Naive thymus-derived CD8-positive, alpha-beta T cell (primary cell): ENCODE results near the gene TBC1D8. TPM values are rescaled to one million over a fixed set of nuclear protein-coding genes. Genes with fewer than 3 reads are reported as not detected.
"Not testable (repeated sequence)": the region's sequence is repeated elsewhere in the genome, so short reads cannot be mapped to it uniquely, and the experiment has no call there.

Experiments
- ATAC-seq, 2 donors: fragments of 150-1000 bp; cut with Tn5 transposase in 1 of 2; sonication (Bioruptor Pico), chemical (Tn5 transposase) in 1 of 2; 1 replicate in 1 of 2; 2 replicates in 1 of 2; pipeline ENCODE4 v1.10.0; 2021; ENCODE audit warnings: mild to moderate bottlenecking in 2 of 2, moderate library complexity in 2 of 2
- POLR2A ChIA-PET: fragments of 350-600 bp; sonication (Branson Sonifier 250); formaldehyde crosslinking; loops from one replicate; lab custom pipeline; 2021; ENCODE audit warnings: antibody characterized with exemption; lab: Charles Lee
- DNase-seq, 10 donors: peaks; one replicate each; pipeline versions ENCODE4 v3.0.0 to v3.0.0-alpha.2; 2020 to 2022
- H3K27ac Mint-ChIP-seq, 10 donors: one replicate each; pipeline ENCODE4 v1.8.0; 2020 to 2022; ENCODE audit warnings: mild to moderate bottlenecking in 10 of 10, mixed read lengths in 10 of 10, moderate library complexity in 4 of 10, inconsistent platforms in 1 of 10
- H3K27me3 Mint-ChIP-seq, 5 donors: one replicate each; pipeline ENCODE4 v1.8.0; 2021 to 2022; ENCODE audit warnings: mixed read lengths in 5 of 5
- H3K36me3 Mint-ChIP-seq, 3 donors: one replicate each; pipeline ENCODE4 v1.8.0; 2020 to 2022; ENCODE audit warnings: mixed read lengths in 3 of 3, mild to moderate bottlenecking in 2 of 3, inconsistent platforms in 1 of 3
- H3K4me1 Mint-ChIP-seq, 4 donors: one replicate each; pipeline ENCODE4 v1.8.0; 2021 to 2022; ENCODE audit warnings: mixed read lengths in 4 of 4
- H3K4me3 Mint-ChIP-seq, 10 donors: one replicate each; pipeline ENCODE4 v1.8.0; 2020 to 2022; ENCODE audit warnings: mild to moderate bottlenecking in 10 of 10, mixed read lengths in 10 of 10, moderate library complexity in 6 of 10, inconsistent platforms in 1 of 10
- H3K9me3 Mint-ChIP-seq, 9 donors: one replicate each; pipeline ENCODE4 v1.8.0; 2020 to 2022; ENCODE audit warnings: mixed read lengths in 9 of 9, mild to moderate bottlenecking in 3 of 9, inconsistent platforms in 1 of 9, moderate library complexity in 1 of 9
- polyA plus RNA-seq, 3 donors: library from polyadenylated mRNA; unstranded; fragments of 300-500 nt; fragmentation: Illumina TruSeq; gene quantifications; one replicate each; pipeline ENCODE4 v1.2.3, GENCODE V29; 2021
- total RNA-seq, 8 experiments: library from RNA in 2 of 8; stranded (reverse) in 2 of 8; gene quantifications; one replicate each; pipeline ENCODE4 v1.2.3 and lab custom pipeline; 2021 to 2026

Gene TBC1D8
- total and polyA plus RNA-seq, 5 experiments from 2014 or later: 0.20 to 2.6 (median 0.66) TPM

DNA sequence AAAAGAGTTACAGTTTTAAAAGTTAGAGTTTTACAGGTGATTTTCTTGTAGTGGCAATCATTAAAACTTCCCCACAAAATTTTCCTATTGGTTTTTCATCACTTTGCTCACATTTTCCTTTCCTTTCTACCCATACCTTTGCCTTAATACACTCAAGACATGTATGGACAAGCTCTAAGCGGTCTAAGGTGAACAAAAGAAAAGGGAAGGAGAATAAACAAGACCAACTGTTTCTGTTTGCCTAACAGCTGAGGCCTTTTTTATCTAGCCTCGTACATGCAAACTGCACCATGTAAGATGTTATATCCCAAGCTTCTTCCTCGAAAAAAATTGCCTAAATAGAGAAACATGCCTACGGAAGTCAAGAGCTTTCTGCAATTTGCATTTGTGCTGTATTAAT is 33.9 kb upstream of the TBC1D8 start:
- Mint-ChIP-seq H3K4me3 (no peak overlapping the region), H3K9me3 (peaks cover 0 to 9% (median 3%) of the 10 kb centered on the region in 9 donors), H3K27me3 (peaks cover 0 to 3% (median 0%) of the 10 kb centered on the region in 5 donors), H3K27ac (no peak overlapping the region), H3K36me3 (peaks cover 0 to 5% (median 0%) of the 10 kb centered on the region in 3 donors), H3K4me1 (no peaks in the 10 kb centered on the region)
- POLR2A ChIA-PET: no interaction called here
- ATAC-seq (no peak), DNase-seq (no peak)

DNA sequence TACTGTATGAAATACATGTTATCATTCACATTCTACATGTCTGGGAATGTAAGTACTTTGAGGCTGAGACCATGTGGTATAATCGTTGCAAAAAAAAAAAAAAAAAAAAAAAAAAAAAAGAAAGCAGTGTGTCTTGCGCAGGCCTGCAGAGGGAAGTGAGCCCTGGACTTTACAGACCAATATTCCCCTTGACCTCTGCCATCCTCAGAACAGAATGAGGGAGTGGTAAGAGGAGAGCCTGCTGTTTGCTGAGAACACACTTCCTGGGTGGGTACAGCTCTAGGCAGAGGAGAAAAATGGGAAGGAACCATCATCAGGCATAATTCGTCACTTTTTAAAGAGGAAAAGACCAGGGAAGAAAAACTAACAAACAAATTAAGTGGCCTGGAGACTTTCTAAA is 28.8 kb upstream of the TBC1D8 start:
- DNase-seq (no peak), ATAC-seq (no peak)
- POLR2A ChIA-PET: no interaction called here
- peaks cover 0 to 4% (median 2%) of the 10 kb centered on the region in 4 donors for H3K4me1 Mint-ChIP-seq
- no peaks in the 10 kb centered on the region for H3K9me3 Mint-ChIP-seq
- H3K27ac Mint-ChIP-seq: no peak overlapping the region
- H3K27me3 Mint-ChIP-seq: no peaks in the 10 kb centered on the region
- H3K36me3 Mint-ChIP-seq: no peaks in the 10 kb centered on the region
- no peak overlapping the region for H3K4me3 Mint-ChIP-seq

DNA sequence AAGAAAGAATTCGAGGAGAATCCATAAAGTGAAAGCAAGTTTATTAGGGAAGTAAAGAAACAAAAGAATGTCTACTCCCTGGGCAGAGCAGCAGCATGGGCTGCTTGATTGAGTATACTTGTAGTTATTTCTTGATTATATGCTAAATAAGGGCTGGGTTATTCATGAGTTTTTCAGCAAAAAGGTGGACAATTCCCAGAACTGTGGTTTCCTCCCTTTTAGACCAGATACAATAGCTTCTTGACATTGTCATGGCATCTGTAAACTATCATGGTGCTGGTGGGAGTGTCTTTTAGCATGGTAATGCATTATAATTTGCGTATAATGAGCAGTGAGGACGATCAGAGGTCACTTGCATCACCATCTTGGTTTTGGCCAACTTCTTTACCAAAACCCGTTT is 25.6 kb upstream of the TBC1D8 start:
- peaks cover 0 to 19% (median 8%) of the 10 kb centered on the region in 9 donors for H3K9me3 Mint-ChIP-seq

DNA sequence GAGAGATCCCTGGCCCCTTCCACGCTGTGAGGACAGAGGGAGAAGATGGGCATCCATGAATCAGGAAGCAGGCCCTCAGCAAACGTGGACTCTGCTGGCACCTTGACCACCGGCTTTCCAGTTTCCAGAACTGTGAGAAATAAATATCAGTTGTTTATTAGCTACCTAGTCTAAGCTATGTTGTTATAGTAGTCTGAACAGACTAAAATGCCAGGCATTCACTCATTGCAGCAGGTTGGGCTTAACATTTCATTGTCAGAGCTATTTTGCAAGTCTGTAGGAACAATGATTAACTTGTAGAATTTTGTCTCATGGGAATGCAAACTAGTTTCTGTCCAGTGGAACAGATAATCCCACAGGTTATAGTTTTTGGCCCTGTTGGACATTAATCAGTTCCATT is 24.8 kb upstream of the TBC1D8 start:
- Mint-ChIP-seq H3K36me3 (peaks cover 0 to 15% (median 6%) of the 10 kb centered on the region in 3 donors), H3K4me1 (peaks cover 10 to 29% (median 15%) of the 10 kb centered on the region in 4 donors), H3K27me3 (no peaks in the 10 kb centered on the region), H3K4me3 (no peak overlapping the region), H3K27ac (peak overlapping the region in 1 of 10 donors; percentile 57), H3K9me3 (peaks cover 0 to 20% (median 10%) of the 10 kb centered on the region in 9 donors)
- DNase-seq: no peak
- no peak for ATAC-seq
- POLR2A ChIA-PET: no interaction called here

More for the DNA sequence above, 25.6 kb upstream of the TBC1D8 start:
- H3K4me1 Mint-ChIP-seq: peaks cover 10 to 29% (median 15%) of the 10 kb centered on the region in 4 donors
- no peaks in the 10 kb centered on the region for H3K27me3 Mint-ChIP-seq
- POLR2A ChIA-PET: no interaction called here
- DNase-seq: no peak
- no peak overlapping the region for H3K4me3 Mint-ChIP-seq
- no peak overlapping the region for H3K27ac Mint-ChIP-seq
- H3K36me3 Mint-ChIP-seq: peaks cover 0 to 13% (median 6%) of the 10 kb centered on the region in 3 donors
- ATAC-seq: no peak

DNA sequence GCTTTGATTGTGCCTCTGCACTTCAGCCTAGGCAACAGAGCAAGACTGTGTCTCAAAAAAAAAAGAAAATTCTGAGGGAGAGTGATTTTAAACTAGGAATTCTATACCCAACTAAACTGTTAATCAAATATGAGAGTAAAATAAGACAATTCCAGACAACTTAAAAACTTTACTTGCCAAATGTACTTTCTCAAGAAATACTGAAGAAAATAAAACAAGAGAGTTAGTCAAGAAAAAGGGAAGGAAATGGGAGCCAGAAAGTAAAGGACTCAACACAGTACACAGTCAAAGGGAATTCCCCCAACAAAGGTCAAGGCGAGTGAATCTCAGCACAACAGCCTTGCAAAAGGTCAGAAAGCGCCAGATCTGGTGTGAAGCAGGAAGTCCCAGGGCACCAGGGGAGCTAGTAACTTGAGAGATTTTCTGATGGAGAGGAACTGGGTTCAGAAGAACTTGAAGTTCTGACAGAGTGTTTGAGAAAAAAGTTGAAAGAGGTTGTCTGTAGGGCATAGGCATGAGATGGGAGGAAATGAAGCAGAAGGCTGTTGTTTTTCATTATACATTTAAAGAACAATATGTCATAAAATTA is 22.6 kb upstream of the TBC1D8 start:
- peaks cover 0 to 16% (median 7%) of the 10 kb centered on the region in 3 donors for H3K36me3 Mint-ChIP-seq
- ATAC-seq (peak; percentile 83 to 88), DNase-seq (peak in 3 of 10 donors; percentile 33 to 38 (median 37))
- peaks cover 10 to 29% (median 15%) of the 10 kb centered on the region in 4 donors for H3K4me1 Mint-ChIP-seq
- peak overlapping the region in 5 of 10 donors; percentile 20 to 48 (median 36) for H3K4me3 Mint-ChIP-seq
- no peaks in the 10 kb centered on the region for H3K27me3 Mint-ChIP-seq
- peak overlapping the region; percentile 1 to 88 (median 80) for H3K27ac Mint-ChIP-seq
- H3K9me3 Mint-ChIP-seq: peaks cover 0 to 36% (median 11%) of the 10 kb centered on the region in 9 donors
- POLR2A ChIA-PET: interaction anchor here (0.8 to 1.0 kb wide), 2 partner anchors 9 to 13 kb away, joined by 3 read pairs; no protein-coding TSS in a partner anchor

DNA sequence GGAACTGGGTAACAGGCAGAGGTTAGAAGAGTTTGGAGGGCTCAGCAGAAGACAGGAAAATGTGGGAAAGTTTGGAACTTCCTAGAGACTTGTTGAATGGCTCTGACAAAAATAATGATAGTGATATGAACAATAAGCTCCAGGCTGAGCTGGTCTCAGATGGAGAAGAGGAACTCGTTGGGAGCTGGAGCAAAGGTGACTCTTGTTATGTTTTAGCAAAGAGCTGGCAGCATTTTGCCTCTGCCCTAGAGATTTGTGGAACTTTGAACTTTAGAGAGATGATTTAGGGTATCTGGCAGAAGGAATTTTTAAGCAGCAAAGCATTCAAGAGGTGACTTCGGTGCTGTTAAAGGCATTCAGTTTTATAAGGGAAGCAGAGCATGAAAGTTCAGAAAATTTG is 18.6 kb upstream of the TBC1D8 start:
- DNase-seq, H3K27me3 Mint-ChIP-seq, ATAC-seq, POLR2A ChIA-PET, H3K27ac Mint-ChIP-seq, H3K4me3 Mint-ChIP-seq: not testable (repeated sequence)
- H3K4me1 Mint-ChIP-seq: peaks cover 5 to 33% (median 14%) of the 10 kb centered on the region in 4 donors
- H3K9me3 Mint-ChIP-seq: peaks cover 0 to 53% (median 29%) of the 10 kb centered on the region in 9 donors
- peaks cover 0 to 30% (median 17%) of the 10 kb centered on the region in 3 donors for H3K36me3 Mint-ChIP-seq

DNA sequence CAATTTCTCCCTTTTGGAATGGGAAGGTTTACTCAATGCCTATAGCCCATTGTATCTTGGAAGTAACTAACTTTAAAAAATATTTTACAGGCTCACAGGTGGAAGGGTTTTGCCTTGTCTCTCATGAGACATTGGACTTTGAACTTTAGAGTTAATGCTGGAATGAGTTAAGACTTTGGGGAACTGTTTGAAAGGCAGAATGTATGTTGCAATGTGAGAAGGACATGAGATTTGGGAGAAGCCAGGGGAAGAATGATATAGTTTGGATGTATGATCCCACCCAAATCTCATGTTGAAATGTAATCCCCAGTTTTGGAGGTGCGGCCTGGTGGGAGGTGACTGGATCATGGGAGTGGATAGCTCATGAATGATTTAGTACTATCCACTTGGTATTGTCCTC is 17.5 kb upstream of the TBC1D8 start:
- no peak overlapping the region for H3K4me3 Mint-ChIP-seq
- DNase-seq (no peak), ATAC-seq (no peak)
- H3K36me3 Mint-ChIP-seq: peaks cover 0 to 25% (median 14%) of the 10 kb centered on the region in 3 donors
- POLR2A ChIA-PET: no interaction called here
- H3K27me3 Mint-ChIP-seq: no peaks in the 10 kb centered on the region
- peaks cover 0 to 48% (median 24%) of the 10 kb centered on the region in 9 donors for H3K9me3 Mint-ChIP-seq
- no peak overlapping the region for H3K27ac Mint-ChIP-seq
- peaks cover 2 to 23% (median 4%) of the 10 kb centered on the region in 4 donors for H3K4me1 Mint-ChIP-seq

DNA sequence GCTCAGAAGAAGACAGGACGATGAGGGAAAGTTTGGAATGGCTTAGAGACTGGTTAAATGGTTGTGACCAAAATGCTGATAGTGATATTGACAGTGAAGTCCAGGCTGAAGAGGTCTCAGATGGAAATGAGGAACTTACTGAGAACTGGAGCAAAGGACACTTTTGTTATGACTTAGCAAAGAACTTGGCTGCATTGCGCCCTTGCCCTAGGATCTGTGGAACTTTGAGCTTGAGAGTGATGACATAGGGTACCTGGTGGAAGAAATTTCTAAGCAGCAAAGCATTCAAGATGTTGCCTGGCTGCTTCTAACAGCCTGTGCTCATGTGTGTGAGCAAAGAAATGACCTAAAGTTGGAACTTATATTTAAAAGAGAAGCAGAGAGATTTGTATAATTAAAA is 16.4 kb upstream of the TBC1D8 start:
- H3K27ac Mint-ChIP-seq, ATAC-seq, H3K27me3 Mint-ChIP-seq, POLR2A ChIA-PET, H3K4me3 Mint-ChIP-seq, DNase-seq: not testable (repeated sequence)
- peaks cover 0 to 41% (median 19%) of the 10 kb centered on the region in 9 donors for H3K9me3 Mint-ChIP-seq
- peaks cover 0 to 15% (median 0%) of the 10 kb centered on the region in 4 donors for H3K4me1 Mint-ChIP-seq
- peaks cover 0 to 23% (median 11%) of the 10 kb centered on the region in 3 donors for H3K36me3 Mint-ChIP-seq

DNA sequence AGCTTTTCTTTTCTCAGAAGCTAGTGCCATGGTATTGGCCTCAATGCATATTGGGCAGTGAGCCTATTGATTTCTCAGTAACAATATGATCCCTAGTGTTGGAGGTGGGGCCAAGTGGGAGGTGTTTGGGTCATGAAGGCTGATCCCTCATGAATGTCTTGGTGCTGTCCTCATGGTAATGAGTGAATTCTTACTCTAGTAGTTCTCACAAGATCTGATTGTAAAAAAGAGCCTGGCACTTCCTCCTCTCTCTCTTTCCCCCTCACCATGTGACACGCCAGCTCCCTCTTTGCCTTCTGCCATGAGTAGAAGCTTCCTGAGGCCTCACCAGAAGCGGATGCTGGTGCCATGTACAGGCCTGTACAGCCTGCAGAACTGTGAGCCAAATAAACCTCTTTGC is 12.8 kb upstream of the TBC1D8 start:
- H3K27ac Mint-ChIP-seq: peak overlapping the region in 1 of 10 donors; percentile 62
- H3K4me1 Mint-ChIP-seq: peaks cover 0 to 8% (median 0%) of the 10 kb centered on the region in 4 donors
- no peak overlapping the region for H3K4me3 Mint-ChIP-seq
- POLR2A ChIA-PET: interaction anchor here (0.7 kb wide), 1 partner anchor 9 kb away, joined by 3 read pairs; no protein-coding TSS in a partner anchor
- peaks cover 0 to 15% (median 11%) of the 10 kb centered on the region in 3 donors for H3K36me3 Mint-ChIP-seq
- no peak for DNase-seq
- peaks cover 0 to 23% (median 14%) of the 10 kb centered on the region in 9 donors for H3K9me3 Mint-ChIP-seq
- no peaks in the 10 kb centered on the region for H3K27me3 Mint-ChIP-seq
- no peak for ATAC-seq

DNA sequence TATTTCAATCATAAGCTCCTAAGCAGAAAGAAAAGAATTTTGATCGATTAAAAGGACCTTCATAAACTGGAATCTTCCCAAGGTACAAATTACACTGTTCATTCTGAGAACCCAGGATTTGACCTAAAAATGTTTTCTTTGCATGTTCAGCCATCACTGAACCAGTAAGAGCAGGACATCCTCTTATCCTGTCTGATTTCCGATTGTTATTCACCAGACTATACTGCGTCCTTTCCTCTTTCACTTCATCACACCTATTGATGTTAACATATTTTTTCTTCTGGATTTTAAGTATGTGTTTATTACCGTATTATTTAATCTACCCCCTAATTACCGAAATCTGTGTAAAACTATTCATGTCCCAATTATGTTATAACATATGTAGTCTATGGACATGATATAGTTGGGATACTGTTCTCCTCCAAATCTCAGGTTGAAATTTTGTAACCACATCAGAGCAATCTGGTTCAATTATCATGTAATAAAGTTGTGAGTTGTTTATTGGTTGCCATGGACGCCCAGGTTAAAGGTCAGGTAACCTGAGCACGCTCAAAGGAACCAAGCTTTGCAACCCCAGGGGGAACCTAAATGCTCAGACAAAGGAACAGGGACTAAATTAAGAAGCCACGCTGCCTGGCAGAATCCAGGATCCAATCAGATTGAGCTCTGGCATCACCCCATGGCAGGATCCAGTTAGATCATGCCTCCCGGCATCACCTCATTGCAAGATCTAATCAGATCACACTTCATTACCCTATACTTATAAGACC is 11.6 kb upstream of the TBC1D8 start:
- Mint-ChIP-seq H3K4me1 (peaks cover 0 to 8% (median 0%) of the 10 kb centered on the region in 4 donors), H3K9me3 (peaks cover 0 to 11% (median 7%) of the 10 kb centered on the region in 9 donors), H3K4me3 (no peak overlapping the region), H3K36me3 (peaks cover 0 to 6% (median 2%) of the 10 kb centered on the region in 3 donors), H3K27ac (no peak overlapping the region), H3K27me3 (no peaks in the 10 kb centered on the region)
- DNase-seq (no peak), ATAC-seq (no peak)
- POLR2A ChIA-PET: no interaction called here

DNA sequence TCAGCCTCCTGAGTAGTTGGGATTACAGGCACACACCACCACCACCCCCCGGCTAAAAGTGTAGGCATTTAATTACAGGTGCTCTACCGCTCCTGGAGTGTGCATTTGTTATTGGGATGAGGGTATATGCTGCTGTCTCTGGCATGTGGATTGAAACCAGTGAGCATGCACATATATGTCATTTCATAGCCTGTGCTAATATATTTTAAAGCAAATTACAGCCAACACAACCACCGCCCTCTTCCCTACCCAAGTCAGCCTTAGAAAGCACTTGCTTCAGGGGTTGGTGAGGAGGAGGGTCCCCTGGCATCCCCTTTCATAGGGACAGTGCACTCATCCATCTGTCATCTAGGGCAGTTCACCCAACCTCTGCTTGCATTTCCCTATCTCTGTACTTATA is 10.5 kb upstream of the TBC1D8 start:
- peaks cover 0 to 5% (median 0%) of the 10 kb centered on the region in 9 donors for H3K9me3 Mint-ChIP-seq
- H3K27ac Mint-ChIP-seq: peak overlapping the region in 1 of 10 donors; percentile 65
- peaks cover 0 to 2% (median under 1%) of the 10 kb centered on the region in 4 donors for H3K4me1 Mint-ChIP-seq
- DNase-seq: no peak
- POLR2A ChIA-PET: no interaction called here
- no peak overlapping the region for H3K4me3 Mint-ChIP-seq
- ATAC-seq: no peak
- H3K36me3 Mint-ChIP-seq: no peaks in the 10 kb centered on the region
- no peaks in the 10 kb centered on the region for H3K27me3 Mint-ChIP-seq

DNA sequence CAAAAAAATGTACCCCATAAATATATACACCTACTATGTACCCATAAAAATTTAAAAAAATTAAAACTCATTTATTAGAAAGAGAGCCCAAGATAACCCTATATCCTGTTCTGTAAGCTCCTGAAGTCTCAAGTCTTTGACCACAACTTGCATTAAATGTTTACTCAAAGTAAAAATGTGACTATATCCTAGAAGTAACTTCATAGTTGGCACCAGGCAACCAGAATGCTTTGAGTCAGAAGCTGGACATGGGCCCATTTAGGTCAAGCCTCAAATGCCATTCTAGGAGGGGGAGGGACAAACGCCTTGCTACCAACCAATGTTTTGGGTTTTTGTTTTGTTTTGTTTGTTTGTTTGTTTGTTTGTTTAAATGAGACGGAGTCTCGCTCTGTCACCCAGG is 9.3 kb upstream of the TBC1D8 start:
- no peak for ATAC-seq
- no peak overlapping the region for H3K4me3 Mint-ChIP-seq
- H3K9me3 Mint-ChIP-seq: no peaks in the 10 kb centered on the region
- no peaks in the 10 kb centered on the region for H3K27me3 Mint-ChIP-seq
- no peak for DNase-seq
- H3K27ac Mint-ChIP-seq: no peak overlapping the region
- peaks cover 0 to 2% (median under 1%) of the 10 kb centered on the region in 4 donors for H3K4me1 Mint-ChIP-seq
- POLR2A ChIA-PET: interaction anchor here (0.5 kb wide), 1 partner anchor 13 kb away, joined by 3 read pairs; no protein-coding TSS in a partner anchor
- H3K36me3 Mint-ChIP-seq: no peaks in the 10 kb centered on the region

DNA sequence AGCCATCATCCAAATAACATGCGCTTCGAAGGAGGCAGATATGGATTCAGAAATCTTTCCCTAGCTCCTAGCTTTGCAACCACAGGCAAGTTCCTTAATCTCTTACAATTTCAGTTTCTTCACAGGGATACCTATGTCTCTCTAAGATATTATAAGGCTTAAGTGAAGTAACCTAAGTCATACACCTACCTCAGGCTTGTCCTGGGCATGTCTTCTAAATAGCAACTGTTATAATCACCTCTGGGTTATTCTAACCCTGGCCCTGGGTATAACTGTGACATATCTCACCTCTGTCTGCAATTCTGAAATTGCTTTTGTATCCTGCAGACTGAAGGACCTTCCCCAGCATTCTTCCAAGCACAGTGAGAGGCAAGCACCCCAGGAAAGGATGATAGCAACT is 8.3 kb upstream of the TBC1D8 start:
- POLR2A ChIA-PET: no interaction called here
- no peaks in the 10 kb centered on the region for H3K9me3 Mint-ChIP-seq

More for the DNA sequence above, 8.3 kb upstream of the TBC1D8 start:
- DNase-seq: no peak
- Mint-ChIP-seq H3K27me3 (no peaks in the 10 kb centered on the region), H3K4me3 (no peak overlapping the region), H3K27ac (no peak overlapping the region), H3K4me1 (peaks cover 0 to 2% (median under 1%) of the 10 kb centered on the region in 4 donors), H3K36me3 (no peaks in the 10 kb centered on the region)
- ATAC-seq: no peak
